Hepatocyte (in vitro differentiated cells): ENCODE results near the gene IGSF9. TPM values are rescaled to one million over a fixed set of nuclear protein-coding genes. Genes with fewer than 3 reads are reported as not detected.

Experiments used
- DNase-seq: peaks from one replicate; pipeline ENCODE4 v3.0.0-alpha.2; 2016; ENCODE audit warnings: low spot score
- H2AFZ ChIP-seq: fragments of 200-600 bp; sonication (generic); 2 replicates; pipeline ENCODE4 v1.6.0; 2016; ENCODE audit warnings: antibody characterized with exemption, mild to moderate bottlenecking
- H3K27ac ChIP-seq: fragments of 200-600 bp; sonication (generic); 2 replicates; pipeline ENCODE4 v1.5.1; 2016; ENCODE audit warnings: mild to moderate bottlenecking
- H3K27me3 ChIP-seq: fragments of 200-600 bp; sonication (generic); 2 replicates; pipeline ENCODE4 v1.6.1; 2016
- H3K36me3 ChIP-seq: fragments of 200-600 bp; sonication (generic); replicated peaks from 2 replicates; pipeline ENCODE4 v1.5.1; 2016; ENCODE audit warnings: low read depth; ENCODE audit not compliant: insufficient read depth
- H3K4me1 ChIP-seq: fragments of 200-600 bp; sonication (generic); 2 replicates; pipeline ENCODE4 v1.5.1; 2016; ENCODE audit warnings: mild to moderate bottlenecking, moderate library complexity; ENCODE audit not compliant: insufficient read depth
- H3K4me2 ChIP-seq: fragments of 200-600 bp; sonication (generic); 2 replicates; pipeline ENCODE4 v1.6.0; 2016
- H3K4me3 ChIP-seq: fragments of 200-600 bp; sonication (generic); 2 replicates; pipeline ENCODE4 v1.5.1; 2016; ENCODE audit warnings: mild to moderate bottlenecking
- H3K79me2 ChIP-seq: fragments of 200-600 bp; sonication (generic); 2 replicates; pipeline ENCODE4 v1.6.0; 2017; ENCODE audit warnings: mild to moderate bottlenecking
- H3K9me2 ChIP-seq: fragments of 200-600 bp; sonication (generic); replicated peaks from 2 replicates; pipeline ENCODE4 v1.6.0; 2017; ENCODE audit warnings: mild to moderate bottlenecking; ENCODE audit not compliant: insufficient read depth
- H3K9me3 ChIP-seq: fragments of 200-600 bp; sonication (generic); 2 replicates; pipeline ENCODE4 v1.5.1; 2016; ENCODE audit warnings: low read depth, mild to moderate bottlenecking
- H4K20me1 ChIP-seq: fragments of 200-600 bp; sonication (generic); 2 replicates; pipeline ENCODE4 v1.6.0; 2016; ENCODE audit warnings: mild to moderate bottlenecking; ENCODE audit not compliant: insufficient read depth, poor library complexity, severe bottlenecking
- EZH2 ChIP-seq: fragments of 200-600 bp; sonication (generic); IDR thresholded peaks from 2 replicates; pipeline ENCODE4 v1.6.1; 2016; ENCODE audit warnings: antibody characterized with exemption, mild to moderate bottlenecking, borderline replicate concordance
- EZH2phosphoT487 ChIP-seq: fragments of 200-600 bp; sonication (generic); IDR thresholded peaks from one replicate; pipeline ENCODE4 v1.6.1; 2018; ENCODE audit warnings: antibody characterized with exemption, mild to moderate bottlenecking, low read depth, moderate library complexity; ENCODE audit not compliant: unreplicated experiment, severe bottlenecking
- WGBS: methylation state at CpG from one replicate; pipeline ENCODE4 v1.1.6; 2016; ENCODE audit warnings: low lambda C conversion rate; ENCODE audit errors: missing lambda C conversion rate; 5-methylcytosine and 5-hydroxymethylcytosine counted together
- polyA plus RNA-seq: library from polyadenylated mRNA; unstranded; fragments of >200 nt; fragmentation: Nextera tagmentation; extraction: Ambion mirVana; gene quantifications from 2 replicates; pipeline ENCODE4 v1.2.1, GENCODE V29; 2016
- total RNA-seq: library from RNA; depleted of rRNA; stranded (reverse); fragments of >200 nt; gene quantifications from 2 replicates; pipeline ENCODE4 v1.2.3, GENCODE V29; 2014
- TF ChIP-seq, protein P1 (sequence below): fragments of 200-600 bp; sonication (generic); IDR thresholded peaks from 2 replicates; pipeline ENCODE4 v1.5.1; 2016; ENCODE audit warnings: antibody characterized with exemption, mild to moderate bottlenecking; ENCODE audit not compliant: poor library complexity

IGSF9 gene
- total and polyA plus RNA-seq, 2 experiments from 2014 or later = 8.2 to 22.5 TPM

DNA sequence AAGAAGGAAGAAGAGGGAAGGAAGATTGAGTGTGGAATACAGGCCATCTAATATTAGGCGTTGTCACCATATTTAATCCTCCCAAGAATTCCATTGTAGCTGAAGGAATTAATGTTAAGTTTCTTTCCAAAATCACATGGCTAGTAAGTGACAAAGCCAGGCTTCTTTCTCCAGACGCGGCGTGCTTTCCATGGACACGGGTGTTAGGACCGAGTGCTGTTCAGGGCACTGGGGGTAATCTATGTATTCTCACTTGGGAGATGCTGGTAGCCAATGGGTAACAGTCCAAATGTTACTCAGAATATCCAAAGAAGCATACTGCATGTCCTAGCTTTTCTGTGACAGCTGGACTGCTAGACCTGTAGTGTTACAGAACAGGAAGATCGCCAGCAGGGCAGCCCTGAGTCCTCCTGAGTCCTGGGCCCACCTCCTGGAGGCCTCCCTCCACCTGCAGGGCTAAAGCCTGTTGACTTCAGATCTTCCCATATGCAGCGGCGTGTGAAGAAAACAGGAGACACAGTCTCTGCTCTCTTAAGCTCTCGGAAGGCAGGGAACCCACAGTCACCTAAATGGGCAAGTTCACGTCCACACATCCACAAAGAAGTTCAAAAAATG lies 5.3 kb downstream of the IGSF9 start:
- Histone ChIP-seq H3K27me3 (no peaks in the 10 kb centered on the region), H2AFZ (no peak overlapping the region), H3K9me2 (no peaks in the 10 kb centered on the region), H3K36me3 (no peaks in the 10 kb centered on the region), H4K20me1 (no peaks in the 10 kb centered on the region), H3K9me3 (no peaks in the 10 kb centered on the region), H3K27ac (peak overlapping the region; percentile 92), H3K79me2 (peaks cover 25% of the 10 kb centered on the region), H3K4me2 (peak overlapping the region; percentile 9), H3K4me1 (peaks cover 60% of the 10 kb centered on the region), H3K4me3 (no peak overlapping the region)
- DNase-seq = no peak
- TF ChIP-seq, protein P1, sequence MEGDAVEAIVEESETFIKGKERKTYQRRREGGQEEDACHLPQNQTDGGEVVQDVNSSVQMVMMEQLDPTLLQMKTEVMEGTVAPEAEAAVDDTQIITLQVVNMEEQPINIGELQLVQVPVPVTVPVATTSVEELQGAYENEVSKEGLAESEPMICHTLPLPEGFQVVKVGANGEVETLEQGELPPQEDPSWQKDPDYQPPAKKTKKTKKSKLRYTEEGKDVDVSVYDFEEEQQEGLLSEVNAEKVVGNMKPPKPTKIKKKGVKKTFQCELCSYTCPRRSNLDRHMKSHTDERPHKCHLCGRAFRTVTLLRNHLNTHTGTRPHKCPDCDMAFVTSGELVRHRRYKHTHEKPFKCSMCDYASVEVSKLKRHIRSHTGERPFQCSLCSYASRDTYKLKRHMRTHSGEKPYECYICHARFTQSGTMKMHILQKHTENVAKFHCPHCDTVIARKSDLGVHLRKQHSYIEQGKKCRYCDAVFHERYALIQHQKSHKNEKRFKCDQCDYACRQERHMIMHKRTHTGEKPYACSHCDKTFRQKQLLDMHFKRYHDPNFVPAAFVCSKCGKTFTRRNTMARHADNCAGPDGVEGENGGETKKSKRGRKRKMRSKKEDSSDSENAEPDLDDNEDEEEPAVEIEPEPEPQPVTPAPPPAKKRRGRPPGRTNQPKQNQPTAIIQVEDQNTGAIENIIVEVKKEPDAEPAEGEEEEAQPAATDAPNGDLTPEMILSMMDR = no peak
- TF ChIP-seq EZH2 = no peak
- no peak for TF ChIP-seq EZH2phosphoT487
- 82% methylated on average over 11 of the region's 11 CpGs for WGBS

DNA sequence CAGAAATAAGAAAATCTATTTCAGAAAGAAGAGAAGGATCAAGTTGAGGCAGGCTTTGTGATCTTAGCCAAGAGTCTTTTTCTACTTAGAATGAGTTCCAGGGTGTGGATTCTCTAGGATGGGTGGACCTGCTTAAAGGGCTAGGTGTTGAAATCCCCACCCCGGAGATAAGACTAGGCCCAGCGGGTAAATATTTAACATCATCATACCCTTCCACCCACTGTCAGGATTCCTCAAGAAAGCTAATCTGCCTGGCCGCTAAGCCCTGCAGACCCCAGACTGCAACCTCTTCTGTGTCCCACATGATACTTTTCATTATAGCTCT lies 5.8 kb downstream of the IGSF9 start:
- H3K79me2 ChIP-seq = peaks cover 20% of the 10 kb centered on the region
- H3K9me2 ChIP-seq = no peaks in the 10 kb centered on the region
- no peaks in the 10 kb centered on the region for H4K20me1 ChIP-seq
- TF ChIP-seq EZH2phosphoT487 (no peak), EZH2 (no peak)
- TF ChIP-seq, protein P1 = no peak
- no peaks in the 10 kb centered on the region for H3K9me3 ChIP-seq
- H3K27me3 ChIP-seq = no peaks in the 10 kb centered on the region
- H3K27ac ChIP-seq = peak overlapping the region; percentile 92
- DNase-seq = no peak
- peaks cover 60% of the 10 kb centered on the region for H3K4me1 ChIP-seq
- 47% methylated on average over 3 of the region's 3 CpGs for WGBS
- H2AFZ ChIP-seq = no peak overlapping the region
- no peak overlapping the region for H3K4me3 ChIP-seq
- peak overlapping the region; percentile 9 for H3K4me2 ChIP-seq
- H3K36me3 ChIP-seq = no peaks in the 10 kb centered on the region

DNA sequence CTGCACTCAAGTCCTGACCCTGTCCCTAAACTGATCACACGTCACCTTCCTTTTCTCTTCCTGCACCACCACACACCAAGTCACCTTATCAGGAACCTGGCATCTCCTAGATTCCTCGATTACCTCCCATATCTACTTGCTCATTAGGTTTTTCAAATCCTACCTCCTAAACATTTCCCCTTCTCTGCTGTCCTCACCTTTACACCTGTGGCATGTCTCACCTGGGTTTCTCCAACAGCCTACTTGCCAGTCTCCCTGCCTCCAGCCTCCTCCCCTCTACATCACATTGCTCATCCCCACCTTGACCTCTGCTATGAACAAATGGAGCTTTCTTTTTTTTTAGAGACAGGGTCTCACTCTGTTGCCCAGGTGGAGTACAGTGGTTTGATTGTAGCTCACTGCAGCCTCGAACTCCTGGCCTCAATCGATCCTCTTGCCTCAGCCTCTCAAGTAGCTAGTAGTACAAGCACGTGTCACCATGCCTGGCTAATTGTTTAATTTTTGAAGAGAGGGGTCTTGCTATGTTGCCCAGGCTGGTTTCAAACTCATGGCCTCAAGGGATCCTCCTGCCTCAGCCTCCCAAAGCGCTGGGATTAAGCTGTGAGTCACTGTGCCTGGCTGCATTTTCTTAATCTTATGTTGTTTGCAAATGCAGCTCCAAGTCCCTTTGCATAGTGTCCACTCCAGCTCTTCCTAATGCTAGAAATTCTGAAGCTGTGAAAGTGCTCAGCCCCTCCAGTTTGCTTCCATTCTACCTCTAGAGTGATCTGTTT lies 6.3 kb downstream of the IGSF9 start:
- DNase-seq = no peak
- Histone ChIP-seq H3K4me2 (peak overlapping the region; percentile 9), H3K4me3 (no peak overlapping the region), H3K4me1 (peaks cover 56% of the 10 kb centered on the region), H3K27ac (peak overlapping the region; percentile 92), H3K9me2 (no peaks in the 10 kb centered on the region), H3K9me3 (no peaks in the 10 kb centered on the region), H3K79me2 (peaks cover 16% of the 10 kb centered on the region), H3K27me3 (no peaks in the 10 kb centered on the region), H3K36me3 (no peaks in the 10 kb centered on the region), H4K20me1 (no peaks in the 10 kb centered on the region), H2AFZ (no peak overlapping the region)
- 85% methylated on average over 6 of the region's 6 CpGs for WGBS
- TF ChIP-seq, protein P1 = no peak
- no peak for TF ChIP-seq EZH2phosphoT487
